ENCODE measurements around the gene FGF14.

Gene FGF14

GRCh38 chr13:102132777-102133295 lies 269.0 kb downstream of the FGF14 start:
- TF ChIP-seq CTCF (conservative IDR thresholded peaks at IDR 0.05) = no peak
- no peak for TF ChIP-seq ZFX (IDR thresholded peaks at IDR 0.05)
- no peak overlapping the region for H3K27ac ChIP-seq

GRCh38 chr13:102131246-102131645 lies 270.6 kb downstream of the FGF14 start:
- H3K27ac ChIP-seq = no peak overlapping the region
- TF ChIP-seq ZFX (IDR thresholded peaks at IDR 0.05) = no peak
- no peak for TF ChIP-seq CTCF (conservative IDR thresholded peaks at IDR 0.05)

GRCh38 chr13:102128216-102128810 lies 273.5 kb downstream of the FGF14 start:
- TF ChIP-seq ZFX (IDR thresholded peaks at IDR 0.05) (no peak), CTCF (conservative IDR thresholded peaks at IDR 0.05) (no peak)
- no peak overlapping the region for H3K27ac ChIP-seq

GRCh38 chr13:102127153-102127552 lies 274.7 kb downstream of the FGF14 start:
- TF ChIP-seq CTCF (conservative IDR thresholded peaks at IDR 0.05) = no peak
- no peak for TF ChIP-seq ZFX (IDR thresholded peaks at IDR 0.05)
- no peak overlapping the region for H3K27ac ChIP-seq

GRCh38 chr13:102122147-102122546 lies 279.7 kb downstream of the FGF14 start:
- TF ChIP-seq ZFX (IDR thresholded peaks at IDR 0.05) (no peak), CTCF (conservative IDR thresholded peaks at IDR 0.05) (no peak)
- H3K27ac ChIP-seq = no peak overlapping the region

GRCh38 chr13:102117175-102117831 lies 284.5 kb downstream of the FGF14 start:
- H3K27ac ChIP-seq = no peak overlapping the region
- TF ChIP-seq CTCF (conservative IDR thresholded peaks at IDR 0.05) (no peak), ZFX (IDR thresholded peaks at IDR 0.05) (no peak)

GRCh38 chr13:102103469-102103868 lies 298.4 kb downstream of the FGF14 start:
- no peak overlapping the region for H3K27ac ChIP-seq
- no peak for TF ChIP-seq CTCF (conservative IDR thresholded peaks at IDR 0.05)
- TF ChIP-seq ZFX (IDR thresholded peaks at IDR 0.05) = no peak

Data from C4-2B (cell line).